Lung (tissue), 12 donors: Measurements from ENCODE around the gene VWF. TPM values are rescaled to one million over a fixed set of nuclear protein-coding genes. Genes with fewer than 3 reads are reported as not detected.
"Not testable (repeated sequence)": the region's sequence is repeated elsewhere in the genome, so short reads cannot be mapped to it uniquely, and the experiment has no call there.

ENCODE experiments used
- ATAC-seq: fragments of 200-7000 bp; cut with Tn5 transposase; one replicate; pipeline ENCODE4 v1.9.1; 2020; ENCODE audit warnings: moderate number of reproducible peaks; ENCODE audit not compliant: insufficient read depth, low FRiP score
- DNase-seq, 3 donors: peaks; one replicate each; pipeline ENCODE4 v3.0.0-alpha.2; 2013 to 2017
- H3K27ac ChIP-seq, 2 donors: one replicate each; pipeline ENCODE4 v1.5.1; 2013; ENCODE audit warnings: mild to moderate bottlenecking in 2 of 2, moderate library complexity in 2 of 2, control low read depth in 1 of 2, inconsistent platforms in 1 of 2, low read depth in 1 of 2, low read length in 1 of 2
- H3K27me3 ChIP-seq, 3 donors: one replicate each; pipeline ENCODE4 v1.5.1; 2013; ENCODE audit warnings: low read length in 2 of 3; ENCODE audit not compliant: control insufficient read depth in 3 of 3, insufficient read depth in 3 of 3
- H3K36me3 ChIP-seq, 4 donors: one replicate each; pipeline ENCODE4 v1.5.1; 2013; ENCODE audit warnings: low read length in 4 of 4, mild to moderate bottlenecking in 1 of 4, moderate library complexity in 1 of 4; ENCODE audit not compliant: control insufficient read depth in 4 of 4, insufficient read depth in 4 of 4
- H3K4me1 ChIP-seq, 5 donors: one replicate each; pipeline ENCODE4 v1.5.1; 2013; ENCODE audit warnings: low read length in 5 of 5, mild to moderate bottlenecking in 2 of 5, moderate library complexity in 1 of 5; ENCODE audit not compliant: control insufficient read depth in 5 of 5, insufficient read depth in 5 of 5
- H3K4me3 ChIP-seq: one replicate; pipeline ENCODE4 v1.5.1; 2013; ENCODE audit warnings: mild to moderate bottlenecking, control low read depth, moderate library complexity
- H3K9ac ChIP-seq, 2 donors: one replicate each; pipeline ENCODE4 v1.5.1; 2013; ENCODE audit warnings: low read length in 2 of 2, control low read depth in 1 of 2; ENCODE audit not compliant: insufficient read depth in 1 of 2
- H3K9me3 ChIP-seq, 4 donors: one replicate each; pipeline ENCODE4 v1.5.1; 2013; ENCODE audit warnings: low read length in 3 of 4, mild to moderate bottlenecking in 1 of 4, moderate library complexity in 1 of 4; ENCODE audit not compliant: control insufficient read depth in 4 of 4, insufficient read depth in 3 of 4
- WGBS, 2 donors: extraction: QIAGEN DNeasy Blood & Tissue Kit; methylation state at CpG; one replicate each; pipeline ENCODE4 v1.1.7; 2013; 5-methylcytosine and 5-hydroxymethylcytosine counted together
- polyA plus RNA-seq, 2 donors: library from polyadenylated mRNA; stranded (reverse); fragments of 200-250 nt; gene quantifications; one replicate each; pipeline ENCODE4 v1.2.1, GENCODE V29; 2013
- total RNA-seq, 2 donors: library from RNA; depleted of rRNA in 1 of 2; stranded (reverse); fragments of >200 nt in 1 of 2; gene quantifications; one replicate each; pipeline ENCODE4 v1.2.1, GENCODE V29; 2014 to 2021
- TF ChIP-seq, protein P1 (sequence below): IDR thresholded peaks from 2 replicates; pipeline ENCODE4 v1.5.1; 2012; ENCODE audit warnings: mild to moderate bottlenecking; ENCODE audit errors: control extremely low read depth, extremely low read depth
- donor health status: control.
- donor health status: control.
- donor health status: Bipolar disorder and iron deficiency.
- donor health status: healthy.
- donor health status: DM: yes; HTN: yes; CAD: no.

VWF gene
- total and polyA plus RNA-seq, 4 donors: 65.6 to 285 (median 249) TPM

DNA sequence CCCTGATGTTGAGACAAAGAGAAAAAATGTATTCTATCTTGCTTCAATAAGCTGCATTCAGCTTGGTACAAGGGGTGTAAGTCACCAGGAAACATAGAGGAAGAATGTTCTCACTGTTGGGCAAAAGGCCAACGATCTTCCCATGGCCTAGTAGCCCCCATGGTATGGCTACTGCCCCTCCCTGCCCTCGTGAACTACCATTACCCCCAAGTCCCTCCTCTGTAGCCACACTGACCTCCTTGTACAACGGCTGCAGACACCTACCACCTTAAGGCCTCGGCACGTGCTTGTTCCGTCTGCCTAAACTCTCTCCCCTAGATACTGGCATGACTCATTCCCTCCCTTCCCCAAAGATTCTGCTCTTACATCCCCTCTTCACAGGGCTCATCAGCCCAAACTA is 97.5 kb downstream of the VWF start:
- ATAC-seq (no peak), DNase-seq (no peak)
- TF ChIP-seq, protein P1, sequence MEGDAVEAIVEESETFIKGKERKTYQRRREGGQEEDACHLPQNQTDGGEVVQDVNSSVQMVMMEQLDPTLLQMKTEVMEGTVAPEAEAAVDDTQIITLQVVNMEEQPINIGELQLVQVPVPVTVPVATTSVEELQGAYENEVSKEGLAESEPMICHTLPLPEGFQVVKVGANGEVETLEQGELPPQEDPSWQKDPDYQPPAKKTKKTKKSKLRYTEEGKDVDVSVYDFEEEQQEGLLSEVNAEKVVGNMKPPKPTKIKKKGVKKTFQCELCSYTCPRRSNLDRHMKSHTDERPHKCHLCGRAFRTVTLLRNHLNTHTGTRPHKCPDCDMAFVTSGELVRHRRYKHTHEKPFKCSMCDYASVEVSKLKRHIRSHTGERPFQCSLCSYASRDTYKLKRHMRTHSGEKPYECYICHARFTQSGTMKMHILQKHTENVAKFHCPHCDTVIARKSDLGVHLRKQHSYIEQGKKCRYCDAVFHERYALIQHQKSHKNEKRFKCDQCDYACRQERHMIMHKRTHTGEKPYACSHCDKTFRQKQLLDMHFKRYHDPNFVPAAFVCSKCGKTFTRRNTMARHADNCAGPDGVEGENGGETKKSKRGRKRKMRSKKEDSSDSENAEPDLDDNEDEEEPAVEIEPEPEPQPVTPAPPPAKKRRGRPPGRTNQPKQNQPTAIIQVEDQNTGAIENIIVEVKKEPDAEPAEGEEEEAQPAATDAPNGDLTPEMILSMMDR: no peak
- no peaks in the 10 kb centered on the region for H3K4me1 ChIP-seq
- 67 to 82% methylated on average over 6 of the region's 6 CpGs for WGBS, 2 donors
- H3K27ac ChIP-seq: no peak overlapping the region
- H3K36me3 ChIP-seq: peaks cover 0 to 8% (median 0%) of the 10 kb centered on the region in 4 donors
- no peaks in the 10 kb centered on the region for H3K27me3 ChIP-seq
- H3K9ac ChIP-seq: no peak overlapping the region
- H3K9me3 ChIP-seq: peaks cover 0 to 3% (median 1%) of the 10 kb centered on the region in 4 donors
- no peak overlapping the region for H3K4me3 ChIP-seq

GRCh38 chr12:6025703-6026298 is 98.7 kb downstream of the VWF start:
- not testable (repeated sequence) for DNase-seq, H3K9ac ChIP-seq, H3K4me3 ChIP-seq, H3K9me3 ChIP-seq, H3K27me3 ChIP-seq, ATAC-seq, H3K36me3 ChIP-seq, H3K4me1 ChIP-seq
- H3K27ac ChIP-seq: peak overlapping the region in 1 of 2 donors; percentile 11
- 84 to 89% methylated on average over 8 of the region's 9 CpGs for WGBS, 2 donors

- DNase-seq, H3K27me3 ChIP-seq, H3K9ac ChIP-seq, H3K27ac ChIP-seq, H3K4me1 ChIP-seq, H3K36me3 ChIP-seq, H3K4me3 ChIP-seq, ATAC-seq, H3K9me3 ChIP-seq: not testable (repeated sequence)
- WGBS, 2 donors: 72 to 78% methylated on average over 2 of the region's 2 CpGs
Observed at GRCh38 chr12:6024066-6024465, 100.4 kb downstream of the VWF start.

DNA sequence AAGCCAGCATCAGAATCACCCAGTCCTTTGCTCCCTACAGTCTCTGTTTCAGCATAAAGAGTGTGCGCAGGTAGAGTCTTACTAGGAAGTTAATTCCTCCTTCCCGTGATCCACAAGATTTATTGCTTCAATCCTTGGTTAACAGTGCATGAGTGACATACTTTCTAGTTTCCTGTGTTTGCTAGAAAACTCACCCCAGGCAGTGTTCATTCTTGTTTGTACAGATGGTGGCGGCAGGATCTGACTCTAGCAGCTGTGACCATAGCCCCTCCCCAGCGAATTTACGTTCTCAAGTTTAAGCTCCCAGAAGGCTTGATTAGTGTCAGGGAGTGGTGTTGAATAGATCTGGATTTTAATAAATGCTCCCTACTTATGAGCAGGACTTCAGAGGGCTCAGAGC is 103.5 kb downstream of the VWF start:
- ATAC-seq: no peak
- WGBS, 2 donors: 41 to 58% methylated on average over 5 of the region's 5 CpGs
- TF ChIP-seq, protein P1: no peak

GRCh38 chr12:6020511-6020910 is 104.0 kb downstream of the VWF start:
- not testable (repeated sequence) for H3K9ac ChIP-seq, H3K4me3 ChIP-seq, H3K4me1 ChIP-seq, DNase-seq, H3K9me3 ChIP-seq, H3K27me3 ChIP-seq, H3K27ac ChIP-seq, ATAC-seq
- peaks cover 0 to 20% (median 0%) of the 10 kb centered on the region in 4 donors for H3K36me3 ChIP-seq
- WGBS, 2 donors: 80 to 85% methylated on average over 10 of the region's 10 CpGs

More for the DNA sequence above, 103.5 kb downstream of the VWF start:
- peaks cover 0 to 20% (median 0%) of the 10 kb centered on the region in 4 donors for H3K36me3 ChIP-seq
- H3K9me3 ChIP-seq: no peaks in the 10 kb centered on the region
- H3K4me1 ChIP-seq: peaks cover 0 to 2% (median 0%) of the 10 kb centered on the region in 5 donors
- DNase-seq: no peak
- no peak overlapping the region for H3K27ac ChIP-seq
- H3K27me3 ChIP-seq: no peaks in the 10 kb centered on the region
- H3K9ac ChIP-seq: no peak overlapping the region
- H3K4me3 ChIP-seq: no peak overlapping the region

GRCh38 chr12:6019256-6019655 is 105.2 kb downstream of the VWF start:
- not testable (repeated sequence) for H3K9me3 ChIP-seq, ATAC-seq, DNase-seq, H3K27ac ChIP-seq, H3K27me3 ChIP-seq, H3K4me1 ChIP-seq, H3K9ac ChIP-seq, H3K4me3 ChIP-seq
- 93 to 97% methylated on average over 24 of the region's 24 CpGs for WGBS, 2 donors
- peaks cover 0 to 20% (median 0%) of the 10 kb centered on the region in 4 donors for H3K36me3 ChIP-seq
